RWPE2 (cell line): ENCODE results near the gene CCDC144A.
"Not testable (repeated sequence)": the region's sequence is repeated elsewhere in the genome, so short reads cannot be mapped to it uniquely, and the experiment has no call there.

Experiments
- ATAC-seq: fragments of 200-7000 bp; cut with Tn5 transposase; 3 replicates; pipeline ENCODE4 v1.9.1; 2021; ENCODE audit warnings: low read depth
- DNase-seq: peaks from one replicate; pipeline ENCODE4 v3.0.0-alpha.2; 2020; ENCODE audit warnings: low spot score
- H3K27ac ChIP-seq: fragments of 450-650 bp; 2 replicates; pipeline ENCODE4 v1.5.1; 2017; ENCODE audit warnings: mild to moderate bottlenecking; ENCODE audit not compliant: poor library complexity, severe bottlenecking
- H3K27me3 ChIP-seq: fragments of 250-450 bp; sonication (Bioruptor Pico); 2 replicates; pipeline ENCODE4 v1.5.1; 2021; ENCODE audit warnings: mild to moderate bottlenecking, moderate library complexity; ENCODE audit not compliant: insufficient read depth, poor library complexity, severe bottlenecking
- H3K36me3 ChIP-seq: fragments of 250-450 bp; sonication (Bioruptor Pico); 2 replicates; pipeline ENCODE4 v1.5.1; 2020; ENCODE audit warnings: low read depth, mild to moderate bottlenecking, moderate library complexity
- H3K4me1 ChIP-seq: fragments of 250-450 bp; sonication (Bioruptor Pico); 2 replicates; pipeline ENCODE4 v1.5.1; 2021; ENCODE audit warnings: mild to moderate bottlenecking, moderate library complexity; ENCODE audit not compliant: insufficient read depth, poor library complexity, severe bottlenecking
- H3K4me3 ChIP-seq: fragments of 250-450 bp; sonication (Bioruptor Pico); 2 replicates; pipeline ENCODE4 v1.5.1; 2021; ENCODE audit warnings: mild to moderate bottlenecking, moderate library complexity; ENCODE audit not compliant: severe bottlenecking
- H3K9me3 ChIP-seq: fragments of 250-450 bp; sonication (Bioruptor Pico); 2 replicates; pipeline ENCODE4 v1.5.1; 2021; ENCODE audit warnings: mild to moderate bottlenecking, moderate library complexity; ENCODE audit not compliant: severe bottlenecking
- TF ChIP-seq, protein P1 (sequence below): fragments of 450-650 bp; IDR thresholded peaks from one replicate; pipeline ENCODE4 v1.5.1; 2017; ENCODE audit warnings: mild to moderate bottlenecking, moderate library complexity; ENCODE audit not compliant: poor library complexity, severe bottlenecking

The CCDC144A gene

DNA sequence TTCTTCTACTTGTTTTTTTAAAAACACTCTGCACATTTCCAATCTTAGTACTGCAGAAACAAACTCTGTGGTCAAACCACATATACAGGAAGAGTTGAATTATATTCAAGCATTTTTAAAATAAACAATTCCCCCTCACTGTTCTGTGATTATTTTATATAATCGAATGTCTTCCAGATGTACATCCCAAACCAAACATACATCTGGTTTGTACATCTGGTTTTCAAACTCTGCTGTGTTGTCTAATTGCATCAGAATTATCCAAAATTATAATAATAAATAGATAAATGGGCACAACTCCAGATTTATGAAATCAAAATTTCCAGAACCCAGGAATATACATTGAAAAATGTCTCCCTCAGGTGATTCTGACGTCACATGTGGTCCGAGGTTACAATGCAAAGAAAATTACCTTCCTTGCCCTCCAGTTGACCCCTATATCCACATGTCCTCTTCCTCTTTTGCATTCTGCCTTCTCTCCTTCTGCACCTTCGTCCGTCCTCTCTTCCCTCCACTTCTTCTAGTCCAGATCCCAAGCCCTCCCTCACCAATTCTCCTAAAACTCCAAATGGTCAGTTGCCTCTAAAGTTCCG, 13.3 kb upstream of the CCDC144A start:
- ATAC-seq (no peak), DNase-seq (no peak)
- TF ChIP-seq, protein P1, sequence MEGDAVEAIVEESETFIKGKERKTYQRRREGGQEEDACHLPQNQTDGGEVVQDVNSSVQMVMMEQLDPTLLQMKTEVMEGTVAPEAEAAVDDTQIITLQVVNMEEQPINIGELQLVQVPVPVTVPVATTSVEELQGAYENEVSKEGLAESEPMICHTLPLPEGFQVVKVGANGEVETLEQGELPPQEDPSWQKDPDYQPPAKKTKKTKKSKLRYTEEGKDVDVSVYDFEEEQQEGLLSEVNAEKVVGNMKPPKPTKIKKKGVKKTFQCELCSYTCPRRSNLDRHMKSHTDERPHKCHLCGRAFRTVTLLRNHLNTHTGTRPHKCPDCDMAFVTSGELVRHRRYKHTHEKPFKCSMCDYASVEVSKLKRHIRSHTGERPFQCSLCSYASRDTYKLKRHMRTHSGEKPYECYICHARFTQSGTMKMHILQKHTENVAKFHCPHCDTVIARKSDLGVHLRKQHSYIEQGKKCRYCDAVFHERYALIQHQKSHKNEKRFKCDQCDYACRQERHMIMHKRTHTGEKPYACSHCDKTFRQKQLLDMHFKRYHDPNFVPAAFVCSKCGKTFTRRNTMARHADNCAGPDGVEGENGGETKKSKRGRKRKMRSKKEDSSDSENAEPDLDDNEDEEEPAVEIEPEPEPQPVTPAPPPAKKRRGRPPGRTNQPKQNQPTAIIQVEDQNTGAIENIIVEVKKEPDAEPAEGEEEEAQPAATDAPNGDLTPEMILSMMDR: no peak
- Histone ChIP-seq H3K36me3 (no peaks in the 10 kb centered on the region), H3K4me3 (no peak overlapping the region), H3K27me3 (no peaks in the 10 kb centered on the region), H3K27ac (no peak overlapping the region), H3K4me1 (no peaks in the 10 kb centered on the region), H3K9me3 (no peaks in the 10 kb centered on the region)

DNA sequence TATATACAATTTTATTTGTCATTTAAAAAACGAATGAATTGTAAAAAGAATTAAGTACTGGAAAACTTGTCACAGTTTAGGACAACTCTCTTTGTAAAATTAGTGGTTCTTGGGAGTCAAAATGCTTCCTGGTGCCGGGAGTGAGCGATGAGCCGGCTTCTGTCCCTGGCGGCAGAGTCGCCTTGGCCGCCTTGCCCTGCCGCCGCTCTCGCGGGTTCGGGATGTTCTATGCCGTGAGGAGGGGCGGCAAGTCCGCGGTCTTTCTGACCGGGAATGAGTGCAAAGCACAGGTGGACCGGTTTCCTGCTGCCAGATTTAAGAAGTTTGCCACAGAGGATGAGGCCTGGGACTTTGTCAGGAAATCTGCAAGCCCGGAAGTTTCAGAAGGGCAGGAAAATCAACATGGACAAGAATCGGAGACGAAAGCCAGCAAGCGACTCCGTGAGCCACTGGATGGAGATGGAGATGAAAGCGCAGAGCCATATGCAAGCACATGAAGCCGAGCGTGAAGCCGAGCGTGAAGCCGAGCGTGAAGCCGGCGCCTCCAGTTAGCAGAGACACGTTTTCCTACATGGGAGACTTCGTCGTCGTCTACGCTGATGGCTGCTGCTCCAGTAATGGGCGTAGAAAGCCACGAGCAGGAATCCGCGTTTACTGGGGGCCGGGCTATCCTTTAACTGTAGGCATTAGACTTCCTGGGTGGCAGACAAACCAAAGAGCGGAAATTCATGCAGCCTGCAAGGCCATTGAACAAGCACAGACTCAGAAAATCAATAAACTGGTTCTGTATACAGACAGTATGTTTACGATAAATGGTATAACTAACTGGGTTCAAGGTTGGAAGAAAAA, 6.5 kb upstream of the CCDC144A start:
- H3K36me3 ChIP-seq, H3K4me1 ChIP-seq, DNase-seq, ATAC-seq, H3K4me3 ChIP-seq, H3K9me3 ChIP-seq, H3K27me3 ChIP-seq, H3K27ac ChIP-seq: not testable (repeated sequence)

DNA sequence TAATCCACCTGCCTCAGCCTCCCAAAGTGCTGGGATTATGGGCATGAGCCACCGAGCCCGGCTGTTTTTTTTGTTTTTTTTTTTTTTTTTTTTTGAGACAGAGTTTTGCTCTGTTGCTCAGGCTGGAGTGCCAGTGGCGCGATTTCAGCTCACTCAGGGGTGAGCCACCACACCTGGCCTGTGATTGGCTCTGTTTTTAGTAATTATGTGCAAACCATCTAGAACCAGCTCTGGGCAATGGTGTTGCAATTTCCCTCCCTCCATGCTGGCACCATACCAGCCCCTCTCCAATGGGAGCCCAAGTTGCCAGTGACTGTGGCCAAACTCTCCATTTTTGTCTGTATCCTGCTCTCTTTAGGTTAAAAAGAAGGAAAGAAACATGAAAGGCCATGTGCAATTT, 4.0 kb upstream of the CCDC144A start:
- not testable (repeated sequence) for H3K27ac ChIP-seq, H3K9me3 ChIP-seq, DNase-seq, H3K4me1 ChIP-seq, H3K4me3 ChIP-seq, ATAC-seq, H3K27me3 ChIP-seq, H3K36me3 ChIP-seq

DNA sequence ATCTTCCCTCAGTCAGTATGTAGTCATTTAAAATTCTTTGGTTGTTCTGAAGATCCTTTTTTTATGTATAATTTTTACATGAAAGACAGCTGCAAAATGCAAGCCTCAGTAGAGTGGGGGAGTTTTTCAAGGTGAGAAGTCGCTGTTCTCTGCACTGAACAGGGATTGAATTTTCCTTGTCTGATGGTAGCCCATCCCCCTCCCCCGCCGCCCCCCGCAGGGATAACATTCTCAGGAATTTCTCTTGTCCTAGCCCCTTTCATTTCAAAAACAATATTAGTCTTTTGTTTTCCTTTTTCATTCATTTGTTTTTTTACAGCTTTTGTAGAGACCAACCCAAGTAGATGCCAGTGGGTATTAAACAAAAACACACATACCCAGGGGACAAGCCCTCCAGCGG, 2.9 kb upstream of the CCDC144A start:
- not testable (repeated sequence) for ATAC-seq, H3K27ac ChIP-seq, H3K4me3 ChIP-seq, H3K4me1 ChIP-seq, H3K9me3 ChIP-seq, DNase-seq, H3K27me3 ChIP-seq, H3K36me3 ChIP-seq

DNA sequence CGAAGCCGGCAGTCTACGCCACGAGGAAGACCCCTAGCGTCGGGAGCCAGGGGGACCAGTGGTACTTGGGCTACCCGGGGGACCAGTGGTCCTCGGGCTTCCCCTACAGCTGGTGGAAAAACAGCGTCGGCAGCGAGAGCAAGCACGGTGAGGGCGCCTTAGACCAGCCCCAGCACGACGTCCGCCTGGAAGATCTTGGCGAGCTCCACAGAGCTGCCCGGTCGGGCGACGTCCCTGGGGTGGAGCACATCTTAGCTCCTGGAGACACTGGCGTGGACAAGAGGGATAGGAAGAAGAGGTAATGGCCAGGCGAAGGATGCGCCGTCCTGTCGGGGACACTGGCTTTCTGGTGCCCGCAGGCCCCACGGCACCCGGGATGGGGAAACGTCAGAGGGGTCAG, 406 bp downstream of the CCDC144A start:
- not testable (repeated sequence) for H3K9me3 ChIP-seq, H3K36me3 ChIP-seq, H3K4me1 ChIP-seq, DNase-seq, H3K27me3 ChIP-seq, H3K4me3 ChIP-seq, H3K27ac ChIP-seq
- peak; percentile 41; the same call in 1 of the 3 replicates for ATAC-seq

DNA sequence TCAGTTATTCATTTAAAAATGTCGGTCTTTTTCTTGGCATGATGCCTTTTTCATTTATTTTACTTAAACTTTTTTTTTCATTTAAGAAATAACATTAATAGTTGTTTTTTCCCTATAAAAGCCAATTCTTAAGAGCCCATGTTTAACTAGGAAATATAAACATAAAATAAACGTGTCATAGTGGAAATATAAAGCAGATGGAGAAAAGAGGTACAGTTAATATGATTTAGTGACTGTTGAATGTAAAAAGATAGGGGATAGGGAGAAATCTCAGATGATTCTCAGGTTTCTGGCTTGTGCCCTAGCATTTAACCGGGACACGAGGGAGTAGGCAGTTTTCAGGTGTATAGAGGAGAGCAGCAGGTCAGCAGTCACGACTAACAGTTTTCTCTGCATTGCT, 7.6 kb downstream of the CCDC144A start:
- H3K27me3 ChIP-seq, H3K36me3 ChIP-seq, H3K4me1 ChIP-seq, H3K9me3 ChIP-seq, H3K27ac ChIP-seq, H3K4me3 ChIP-seq, DNase-seq, ATAC-seq: not testable (repeated sequence)

DNA sequence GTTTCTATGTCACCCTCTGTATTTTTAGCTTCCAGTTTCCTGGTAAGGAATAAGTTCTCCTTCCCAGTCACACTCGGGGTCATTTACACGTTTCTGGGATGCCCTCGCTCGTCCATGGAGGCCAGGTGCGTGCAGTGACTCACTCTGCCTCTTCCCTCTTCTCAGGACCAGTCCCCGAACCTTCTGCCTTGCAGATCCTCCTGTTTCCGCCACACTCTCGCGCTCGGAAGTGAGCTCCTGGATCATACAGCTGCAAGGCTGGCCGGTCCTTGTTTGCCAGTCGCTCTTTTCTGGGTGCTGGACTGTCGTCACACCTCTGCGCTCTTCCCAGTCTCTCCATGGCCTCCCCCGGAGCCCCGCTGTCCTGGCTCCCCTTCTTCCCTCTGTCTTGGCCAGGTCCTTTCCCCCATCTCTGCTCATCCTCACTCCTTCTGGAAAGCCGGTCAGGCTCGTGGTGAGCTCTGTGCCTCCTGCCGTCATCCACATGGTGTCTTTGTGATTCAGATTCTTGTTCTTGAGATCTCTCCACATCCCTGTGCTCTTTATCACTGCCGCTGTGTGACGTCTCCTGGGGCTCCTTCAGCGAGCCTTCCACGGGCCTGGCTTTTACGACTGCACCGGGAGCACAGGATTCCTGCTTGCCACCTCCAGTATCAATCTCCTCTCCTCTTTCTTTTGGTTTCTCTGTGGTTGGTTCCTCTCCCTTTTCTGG, 55.6 kb downstream of the CCDC144A start:
- H3K36me3 ChIP-seq, H3K4me3 ChIP-seq, DNase-seq, ATAC-seq, H3K4me1 ChIP-seq, H3K9me3 ChIP-seq, H3K27me3 ChIP-seq, H3K27ac ChIP-seq: not testable (repeated sequence)

DNA sequence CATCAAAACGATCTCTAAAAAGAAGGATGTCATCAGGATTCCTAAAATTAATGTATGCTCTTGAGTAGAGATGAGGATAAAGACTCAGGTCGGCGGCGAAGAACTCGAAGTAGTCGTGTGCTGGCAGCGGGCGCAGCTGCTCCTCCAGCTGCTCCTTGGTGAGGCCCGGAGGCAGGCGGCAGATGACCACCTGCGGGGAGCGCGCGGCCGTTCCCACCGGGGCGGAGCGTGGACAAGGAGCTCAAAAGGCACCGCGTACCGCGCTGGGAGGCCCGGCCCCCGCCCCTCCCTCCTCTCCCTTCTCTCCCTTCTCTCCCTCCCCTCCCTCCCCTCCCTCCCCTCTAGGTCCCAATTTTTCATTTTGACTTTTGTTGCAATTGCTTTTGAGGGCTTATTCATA, 56.5 kb downstream of the CCDC144A start:
- H3K27ac ChIP-seq, H3K9me3 ChIP-seq, H3K36me3 ChIP-seq, H3K4me3 ChIP-seq, DNase-seq, H3K27me3 ChIP-seq, H3K4me1 ChIP-seq: not testable (repeated sequence)
- 0 out of 3 replicates have a peak, but pooled peaks have one; percentile 29 for ATAC-seq

DNA sequence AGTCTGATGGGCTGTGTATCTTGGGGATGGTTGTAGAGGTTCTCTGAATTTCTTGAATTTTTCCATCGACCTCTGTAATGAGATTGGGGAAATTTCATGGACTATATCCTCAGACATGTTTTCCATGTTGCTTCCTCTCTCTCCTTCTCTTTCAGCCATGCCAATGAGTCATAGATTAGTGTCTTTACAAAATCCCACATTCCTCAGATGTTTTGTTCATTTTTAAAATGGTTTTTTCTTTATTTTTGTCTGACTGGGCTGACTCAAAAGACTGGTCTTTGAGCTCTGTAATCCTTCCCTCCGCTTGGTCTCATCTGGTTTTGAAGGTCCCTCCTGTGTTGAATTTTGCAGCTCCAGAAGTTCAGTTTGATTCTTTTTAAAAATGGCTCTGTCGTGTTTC, 60.5 kb downstream of the CCDC144A start:
- not testable (repeated sequence) for H3K27me3 ChIP-seq
- peak; percentile 75 for ATAC-seq

More for the DNA sequence above, 60.5 kb downstream of the CCDC144A start:
- H3K4me1 ChIP-seq, H3K4me3 ChIP-seq, H3K27ac ChIP-seq, H3K36me3 ChIP-seq, DNase-seq, H3K9me3 ChIP-seq: not testable (repeated sequence)
